Uterus (tissue), 4 donors: ENCODE results near the gene PRKAR1A. TPM values are rescaled to one million over a fixed set of nuclear protein-coding genes. Genes with fewer than 3 reads are reported as not detected.

ENCODE experiments used
- DNase-seq, 2 donors: peaks; one replicate each; pipeline ENCODE4 v3.0.0-alpha.2; 2019 to 2020
- H3K27ac ChIP-seq, 2 donors: fragments of 200-600 bp; sonication (generic); 1 replicate in 1 of 2; 2 replicates in 1 of 2; pipeline ENCODE4 v1.5.1; 2016 to 2018
- H3K27me3 ChIP-seq, 2 donors: fragments of 200-600 bp; sonication (generic); one replicate each; pipeline ENCODE4 v1.5.1; 2018 to 2019; ENCODE audit warnings: control low read depth in 1 of 2
- H3K36me3 ChIP-seq, 2 donors: fragments of 200-600 bp; sonication (generic); one replicate each; pipeline ENCODE4 v1.5.1; 2019; ENCODE audit warnings: control low read depth in 1 of 2
- H3K4me1 ChIP-seq, 2 donors: fragments of 200-600 bp; sonication (generic); one replicate each; pipeline ENCODE4 v1.5.1; 2018 to 2019; ENCODE audit warnings: control low read depth in 1 of 2
- H3K4me3 ChIP-seq, 2 donors: fragments of 200-600 bp; sonication (generic); 1 replicate in 1 of 2; 2 replicates in 1 of 2; pipeline ENCODE4 v1.5.1; 2018 to 2019; ENCODE audit warnings: mild to moderate bottlenecking in 1 of 2
- H3K9me3 ChIP-seq, 2 donors: fragments of 200-600 bp; sonication (generic); one replicate each; pipeline ENCODE4 v1.5.1; 2019; ENCODE audit warnings: control low read depth in 1 of 2
- CTCF ChIP-seq, 4 experiments: fragments of 200-600 bp in 2 of 4; fragments of 450-650 bp in 2 of 4; sonication (generic) in 2 of 4; IDR thresholded peaks; one replicate each; pipeline ENCODE4 v1.5.1; 2016 to 2019; ENCODE audit warnings: antibody characterized with exemption in 4 of 4, mild to moderate bottlenecking in 2 of 4, moderate library complexity in 1 of 4
- POLR2A ChIP-seq, 2 donors: fragments of 450-650 bp; IDR thresholded peaks; one replicate each; pipeline ENCODE4 v1.6.1; 2016; ENCODE audit warnings: antibody characterized with exemption in 2 of 2, mild to moderate bottlenecking in 1 of 2, moderate library complexity in 1 of 2
- intact Hi-C: fragments of 100-400 bp; cut with DNase I; formaldehyde crosslinking; loops from one replicate; pipeline ENCODE4 v1.15.1; 2023; ENCODE audit warnings: low total_unique reads
- total RNA-seq, 4 donors: library from RNA; depleted of rRNA in 3 of 4; stranded (reverse); fragments of >200 nt in 3 of 4; gene quantifications; one replicate each; pipeline versions ENCODE4 v1.1.0 to v1.2.4, GENCODE V29; 2014 to 2023
- donor health status: DM: yes; HTN: yes; CAD: no.

Gene PRKAR1A
- 100 to 1,000 TPM; 171 to 532 (median 388) TPM for total RNA-seq

GRCh38 chr17:68512247-68512959 is at the start of gene PRKAR1A:
Gene PRKAR1A (plus strand): TSS chr17:68512430. CDS start chr17:68515400, 2,970 bp downstream.
- H3K9me3 ChIP-seq = no peaks in the 10 kb centered on the region
- intact Hi-C loops = no loop called here
- H3K27ac ChIP-seq = peak within 1 kb of the TSS; percentile 99
- no peaks in the 10 kb centered on the region for H3K27me3 ChIP-seq
- peaks cover 0 to 3% of the 10 kb centered on the region in 2 donors for H3K4me1 ChIP-seq
- DNase-seq = peak; percentile 95
- TF ChIP-seq CTCF (IDR thresholded peaks at IDR 0.05) (peak in 2 of 4 experiments; percentile 11 to 32), POLR2A (IDR thresholded peaks at IDR 0.05) (peak; percentile 72 to 95)
- H3K36me3 ChIP-seq = no peaks in the 10 kb centered on the region
- peak within 1 kb of the TSS; percentile 64 to 75 for H3K4me3 ChIP-seq

GRCh38 chr17:68463211-68464019 is 48.8 kb upstream of the PRKAR1A start:
- Histone ChIP-seq H3K27ac (peak overlapping the region; percentile 10 to 16), H3K4me1 (no peaks in the 10 kb centered on the region), H3K27me3 (no peaks in the 10 kb centered on the region), H3K9me3 (no peaks in the 10 kb centered on the region), H3K36me3 (no peaks in the 10 kb centered on the region), H3K4me3 (no peak overlapping the region)
- no peak for TF ChIP-seq POLR2A (IDR thresholded peaks at IDR 0.05)
- TF ChIP-seq CTCF (IDR thresholded peaks at IDR 0.05) = no peak
- intact Hi-C loops = loop anchor here (5.0 kb wide), 1 partner anchor 201 kb away; no protein-coding TSS in a partner anchor
- no peak for DNase-seq

GRCh38 chr17:68468334-68468733 is 43.9 kb upstream of the PRKAR1A start:
- Histone ChIP-seq H3K36me3 (no peaks in the 10 kb centered on the region), H3K4me1 (no peaks in the 10 kb centered on the region), H3K4me3 (no peak overlapping the region), H3K27me3 (no peaks in the 10 kb centered on the region), H3K9me3 (no peaks in the 10 kb centered on the region), H3K27ac (no peak overlapping the region)
- intact Hi-C loops = no loop called here
- TF ChIP-seq POLR2A (IDR thresholded peaks at IDR 0.05) (no peak), CTCF (IDR thresholded peaks at IDR 0.05) (no peak)
- no peak for DNase-seq

DNA sequence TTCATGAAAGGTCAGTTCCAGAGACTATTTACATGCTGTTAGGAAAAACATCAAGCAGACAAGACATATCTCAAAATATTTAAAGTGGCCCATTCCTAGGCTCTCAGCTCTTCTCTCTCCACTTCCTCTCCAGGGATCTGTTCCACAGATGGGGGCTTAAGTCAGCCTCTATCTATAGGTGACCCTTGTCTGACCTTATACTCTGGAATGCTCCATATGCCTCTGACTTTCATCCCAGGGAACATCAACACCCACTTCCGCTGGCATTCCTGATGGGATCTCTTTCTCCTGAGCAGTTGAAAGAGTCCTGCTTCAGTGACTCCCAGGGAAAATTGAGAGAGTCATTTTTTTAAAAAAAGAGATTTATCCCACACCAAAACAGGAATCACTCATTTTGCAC is 43.4 kb upstream of the PRKAR1A start:
- TF ChIP-seq POLR2A (IDR thresholded peaks at IDR 0.05) = no peak
- TF ChIP-seq CTCF (IDR thresholded peaks at IDR 0.05) = no peak
- H3K4me1 ChIP-seq = no peaks in the 10 kb centered on the region
- no peak overlapping the region for H3K4me3 ChIP-seq
- H3K27ac ChIP-seq = no peak overlapping the region
- intact Hi-C loops = no loop called here
- no peaks in the 10 kb centered on the region for H3K27me3 ChIP-seq
- DNase-seq = no peak
- H3K36me3 ChIP-seq = no peaks in the 10 kb centered on the region
- H3K9me3 ChIP-seq = no peaks in the 10 kb centered on the region

DNA sequence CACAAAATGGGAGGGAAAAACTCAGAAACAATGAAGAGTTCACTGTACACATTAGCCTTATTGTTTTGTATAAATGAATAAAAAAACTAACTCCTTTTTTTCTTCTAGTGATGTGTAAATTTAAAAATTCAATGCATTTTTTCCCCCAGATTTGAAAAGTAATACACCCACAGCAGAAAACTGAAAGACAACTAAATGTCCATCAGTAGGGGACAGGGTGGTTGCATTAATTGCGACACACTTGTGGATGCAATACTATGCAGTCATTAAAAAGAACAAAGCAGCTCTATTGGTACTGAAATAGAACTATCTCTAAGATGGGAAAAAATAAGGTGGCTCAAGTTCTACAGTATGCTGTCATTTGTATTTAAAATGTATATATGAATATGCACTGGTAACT is 41.3 kb upstream of the PRKAR1A start:
- Histone ChIP-seq H3K36me3 (no peaks in the 10 kb centered on the region), H3K4me3 (no peak overlapping the region), H3K9me3 (no peaks in the 10 kb centered on the region), H3K4me1 (no peaks in the 10 kb centered on the region), H3K27me3 (no peaks in the 10 kb centered on the region), H3K27ac (no peak overlapping the region)
- intact Hi-C loops = no loop called here
- TF ChIP-seq POLR2A (IDR thresholded peaks at IDR 0.05) (no peak), CTCF (IDR thresholded peaks at IDR 0.05) (no peak)
- no peak for DNase-seq
